NCI-H2081 treated with DMSO at 0.1 percent for 48 hours (cell line): Measurements from ENCODE around the gene PRLHR.

Experiments used
- DNase-seq: peaks from one replicate; lab custom pipeline; 2025; lab: John Stamatoyannopoulos, UW

Gene PRLHR

GRCh38 chr10:118587881-118588651 is 7.4 kb downstream of the PRLHR start:
- DNase-seq = no peak

- no peak for DNase-seq
Measured at GRCh38 chr10:118586911-118587310, 8.5 kb downstream of the PRLHR start.

GRCh38 chr10:118585794-118586193 is 9.7 kb downstream of the PRLHR start:
- DNase-seq = no peak

GRCh38 chr10:118585234-118585633 is 10.2 kb downstream of the PRLHR start:
- no peak for DNase-seq

GRCh38 chr10:118584181-118584954 is 11.1 kb downstream of the PRLHR start:
- DNase-seq = no peak

GRCh38 chr10:118583611-118584010 is 11.8 kb downstream of the PRLHR start:
- no peak for DNase-seq

- no peak for DNase-seq
Measured at GRCh38 chr10:118582511-118582910, 12.9 kb downstream of the PRLHR start.

- DNase-seq = no peak
Measured at GRCh38 chr10:118581340-118581739, 14.1 kb downstream of the PRLHR start.

- DNase-seq = no peak
Measured at GRCh38 chr10:118580702-118581101, 14.7 kb downstream of the PRLHR start.

- DNase-seq = no peak
Measured at GRCh38 chr10:118573512-118573911, 21.9 kb downstream of the PRLHR start.

- no peak for DNase-seq
Measured at GRCh38 chr10:118572256-118573041, 23.0 kb downstream of the PRLHR start.

- DNase-seq = no peak
Measured at GRCh38 chr10:118571123-118571522, 24.3 kb downstream of the PRLHR start.

GRCh38 chr10:118570591-118570990 is 24.9 kb downstream of the PRLHR start:
- no peak for DNase-seq

- DNase-seq = no peak
Measured at GRCh38 chr10:118569882-118570252, 25.6 kb downstream of the PRLHR start.

GRCh38 chr10:118569241-118569881 is 26.1 kb downstream of the PRLHR start:
- DNase-seq = no peak

GRCh38 chr10:118568327-118568848 is 27.1 kb downstream of the PRLHR start:
- no peak for DNase-seq

GRCh38 chr10:118567701-118568248 is 27.7 kb downstream of the PRLHR start:
- DNase-seq = no peak

GRCh38 chr10:118566911-118567310 is 28.5 kb downstream of the PRLHR start:
- no peak for DNase-seq

- DNase-seq = no peak
Measured at GRCh38 chr10:118565301-118566075, 30.0 kb downstream of the PRLHR start.

- DNase-seq = no peak
Measured at GRCh38 chr10:118564652-118565051, 30.8 kb downstream of the PRLHR start.

- DNase-seq = no peak
Measured at GRCh38 chr10:118564114-118564513, 31.3 kb downstream of the PRLHR start.
